HL-60 (cell line): Measurements from ENCODE around the gene ST6GALNAC3.

Experiments used
- DNase-seq, 2 experiments: peaks; one replicate each; pipeline ENCODE4 v3.0.0-alpha.2; 2010 to 2020; ENCODE audit warnings: low read depth in 1 of 2, low spot score in 1 of 2
- H3K27ac ChIP-seq: fragments of 250-450 bp; sonication (Bioruptor Pico); replicated peaks from 2 replicates; pipeline ENCODE4 v1.5.1; 2020; ENCODE audit warnings: mild to moderate bottlenecking, moderate library complexity
- H3K27me3 ChIP-seq: fragments of 250-450 bp; sonication (Bioruptor Pico); 2 replicates; pipeline ENCODE4 v1.5.1; 2021; ENCODE audit warnings: mild to moderate bottlenecking, moderate library complexity; ENCODE audit not compliant: insufficient read depth, poor library complexity, severe bottlenecking
- H3K4me3 ChIP-seq: replicated peaks from 2 replicates; pipeline ENCODE4 v1.5.1; 2011; ENCODE audit warnings: mild to moderate bottlenecking, control low read depth, low read length; ENCODE audit not compliant: insufficient read depth
- CTCF ChIP-seq: IDR thresholded peaks from one replicate; pipeline ENCODE4 v1.5.1; 2011; ENCODE audit warnings: low read length, control low read depth, inconsistent platforms; ENCODE audit not compliant: insufficient read depth
- GABPA ChIP-seq: IDR thresholded peaks from 2 replicates; pipeline ENCODE4 v1.6.1; 2012; ENCODE audit warnings: low read depth
- POLR2AphosphoS5 ChIP-seq: IDR thresholded peaks from 2 replicates; pipeline ENCODE4 v1.6.1; 2012; ENCODE audit warnings: low read depth
- REST ChIP-seq: IDR thresholded peaks from 2 replicates; pipeline ENCODE4 v1.6.1; 2012; ENCODE audit warnings: low read depth; ENCODE audit not compliant: insufficient replicate concordance
- SPI1 ChIP-seq: IDR thresholded peaks from 2 replicates; pipeline ENCODE4 v1.6.1; 2012; ENCODE audit warnings: low read depth, mild to moderate bottlenecking, borderline replicate concordance

The ST6GALNAC3 gene

GRCh38 chr1:76125473-76126219, 51.1 kb downstream of the ST6GALNAC3 start:
- DNase-seq: no peak
- Histone ChIP-seq H3K27me3 (no peaks in the 10 kb centered on the region), H3K27ac (no peak overlapping the region), H3K4me3 (no peak overlapping the region)
- TF ChIP-seq REST (no peak), POLR2AphosphoS5 (no peak), SPI1 (no peak), GABPA (no peak), CTCF (no peak)

GRCh38 chr1:76128096-76128495, 53.5 kb downstream of the ST6GALNAC3 start:
- TF ChIP-seq GABPA: no peak
- TF ChIP-seq POLR2AphosphoS5: no peak
- no peak for TF ChIP-seq CTCF
- TF ChIP-seq SPI1: no peak
- TF ChIP-seq REST: no peak
- Histone ChIP-seq H3K4me3 (no peak overlapping the region), H3K27me3 (no peaks in the 10 kb centered on the region), H3K27ac (no peak overlapping the region)
- DNase-seq: no peak

GRCh38 chr1:76129731-76130130, 55.2 kb downstream of the ST6GALNAC3 start:
- H3K27ac ChIP-seq: no peak overlapping the region
- no peak for TF ChIP-seq REST
- no peak for TF ChIP-seq GABPA
- no peak for TF ChIP-seq CTCF
- no peak for TF ChIP-seq POLR2AphosphoS5
- no peak for TF ChIP-seq SPI1
- H3K27me3 ChIP-seq: no peaks in the 10 kb centered on the region
- DNase-seq: no peak
- H3K4me3 ChIP-seq: no peak overlapping the region
